Measurements from ENCODE around the gene MAGI2.

The MAGI2 gene

DNA sequence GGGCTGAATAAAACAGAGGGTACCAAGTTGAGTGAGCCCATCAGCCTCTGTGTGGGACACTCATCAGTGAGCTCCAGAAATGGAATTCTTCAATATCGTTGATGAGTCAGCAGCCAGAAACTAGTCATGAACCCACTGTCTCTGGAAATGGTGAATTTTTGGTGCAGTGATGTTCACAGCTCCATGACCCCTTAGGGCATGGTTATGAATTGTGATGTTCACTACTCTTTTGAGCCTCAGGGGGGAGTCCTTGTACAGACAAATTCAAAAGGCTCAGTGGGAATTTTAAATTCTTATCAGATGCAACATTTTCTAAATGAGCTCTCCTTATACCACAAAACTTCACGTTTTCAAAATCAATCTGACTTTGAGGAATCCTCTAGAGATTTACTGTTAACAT lies 1319.2 kb downstream of the MAGI2 start:
- in situ Hi-C loops (cut with HindIII; ENCODE audit: low sequenced_read_pairs) = no loop called here

DNA sequence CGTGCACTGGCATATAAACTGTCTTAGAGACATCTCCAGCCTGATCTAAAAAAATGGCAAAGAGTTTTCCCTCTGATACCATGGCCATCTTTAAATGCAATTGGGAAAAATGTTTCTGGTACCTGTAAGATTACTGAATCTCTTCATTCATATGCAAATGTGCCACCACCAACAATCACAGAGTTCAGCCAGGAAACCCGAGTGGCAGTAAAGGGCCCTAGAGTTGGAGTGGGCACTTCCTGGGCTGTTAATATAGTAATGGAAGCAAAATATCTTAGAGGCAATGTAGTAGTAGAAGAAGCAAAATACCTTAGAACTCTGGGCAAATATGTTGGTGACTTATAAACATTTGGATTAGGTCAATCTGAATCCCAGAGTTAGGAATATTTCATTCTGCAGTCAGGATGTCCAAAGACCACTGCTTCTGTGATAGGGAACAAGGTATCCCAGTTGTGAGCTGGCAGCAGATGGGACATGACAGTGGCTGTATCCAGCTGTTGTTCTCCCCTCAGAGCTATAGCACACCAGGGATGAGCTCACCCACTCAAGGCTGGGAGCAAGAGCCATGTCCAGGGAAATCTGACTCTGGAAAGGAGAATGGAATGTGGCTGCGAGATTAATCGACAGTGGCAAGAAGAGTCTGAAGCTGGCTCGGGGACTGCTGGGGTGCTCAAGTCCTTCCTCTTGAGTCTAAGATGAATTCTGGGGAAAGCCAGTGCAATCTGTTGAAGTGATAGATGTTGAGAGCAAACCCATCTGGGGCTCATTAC lies 1322.8 kb downstream of the MAGI2 start:
- in situ Hi-C loops (cut with HindIII; ENCODE audit: low sequenced_read_pairs) = no loop called here

DNA sequence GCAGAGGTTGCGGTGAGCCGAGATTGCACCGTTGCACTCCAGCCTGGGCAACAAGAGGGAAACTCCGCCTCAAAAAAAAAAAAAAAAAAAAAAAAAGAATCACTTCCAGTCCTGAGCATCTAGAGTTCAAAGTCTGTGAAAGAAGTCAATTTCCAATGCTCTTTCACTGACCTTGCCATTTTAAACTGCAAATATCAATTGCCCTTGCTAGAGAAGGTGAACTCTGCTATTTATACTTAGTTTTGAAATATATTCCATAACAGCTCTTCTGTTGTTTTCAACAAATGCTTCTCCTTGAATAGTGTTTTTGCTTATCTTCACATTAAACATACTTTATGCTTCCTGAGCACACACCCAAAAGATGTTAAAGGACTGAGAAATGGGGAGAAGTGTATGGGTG lies 1323.6 kb downstream of the MAGI2 start:
- in situ Hi-C loops (cut with HindIII; ENCODE audit: low sequenced_read_pairs) = no loop called here

DNA sequence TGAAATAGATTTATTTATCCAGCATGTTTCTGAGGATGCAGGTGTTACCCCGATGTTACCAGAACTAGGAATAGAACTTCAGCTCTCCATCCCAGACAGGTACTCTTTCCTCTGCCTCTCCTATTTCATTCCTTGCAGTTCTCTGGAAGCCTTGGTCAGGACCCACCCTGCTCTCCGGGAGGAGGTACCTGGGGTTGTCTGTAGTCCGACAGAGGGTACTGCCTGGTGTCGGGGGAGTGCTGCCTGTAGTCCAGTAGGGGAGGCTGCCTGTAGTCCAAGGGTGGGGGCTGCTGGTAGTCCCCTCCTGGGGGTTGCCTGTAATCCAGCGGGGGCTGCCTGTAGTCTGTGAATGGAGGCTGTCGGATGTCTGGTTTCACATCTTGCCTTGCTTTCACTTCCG lies 1326.5 kb downstream of the MAGI2 start:
- in situ Hi-C loops (cut with HindIII; ENCODE audit: low sequenced_read_pairs) = no loop called here

DNA sequence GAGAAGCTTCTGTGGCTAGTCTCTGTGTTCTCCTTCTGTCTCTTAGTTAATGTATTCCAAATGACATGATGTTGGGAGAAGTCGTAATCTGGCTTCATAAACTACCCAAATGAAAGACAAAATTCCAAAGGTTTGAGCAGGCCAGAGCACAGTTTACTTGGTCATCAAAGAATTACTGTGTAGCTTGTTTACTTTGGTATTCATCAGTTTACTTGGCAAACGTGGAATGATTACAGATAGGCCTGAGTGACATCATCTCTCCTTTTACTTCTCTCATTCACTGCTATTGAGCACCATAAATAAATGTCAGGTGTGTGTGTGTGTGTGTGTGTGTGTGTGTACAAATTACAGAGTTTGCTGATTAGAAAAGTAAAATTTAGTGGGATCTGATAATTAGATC lies 1327.6 kb downstream of the MAGI2 start:
- in situ Hi-C loops (cut with HindIII; ENCODE audit: low sequenced_read_pairs) = no loop called here

- in situ Hi-C loops (cut with HindIII; ENCODE audit: low sequenced_read_pairs) = no loop called here
Measured at GRCh38 chr7:78124216-78124615, 1329.3 kb downstream of the MAGI2 start.

GRCh38 chr7:78121888-78122287 lies 1331.6 kb downstream of the MAGI2 start:
- in situ Hi-C loops (cut with HindIII; ENCODE audit: low sequenced_read_pairs) = no loop called here

DNA sequence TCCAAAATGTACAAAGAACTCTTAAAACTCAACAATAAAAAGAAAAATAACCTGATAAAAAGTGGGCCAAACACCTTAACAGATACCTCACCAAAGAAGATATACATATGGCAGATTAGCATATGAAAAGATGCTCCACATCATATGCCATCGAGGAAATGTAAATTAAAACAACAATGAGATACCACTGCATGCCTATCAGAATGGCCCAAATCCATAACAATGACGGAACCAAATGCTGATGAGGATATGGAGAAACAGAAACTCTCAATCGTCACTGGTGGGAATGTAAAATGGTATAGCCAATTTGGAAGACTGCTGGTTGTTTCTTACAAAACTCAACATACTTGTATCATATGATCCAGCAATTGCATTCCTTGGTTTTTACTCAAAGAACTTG lies 1335.0 kb downstream of the MAGI2 start:
- in situ Hi-C loops (cut with HindIII; ENCODE audit: low sequenced_read_pairs) = no loop called here

GRCh38 chr7:78115876-78116275 lies 1337.6 kb downstream of the MAGI2 start:
- in situ Hi-C loops (cut with HindIII; ENCODE audit: low sequenced_read_pairs) = no loop called here

DNA sequence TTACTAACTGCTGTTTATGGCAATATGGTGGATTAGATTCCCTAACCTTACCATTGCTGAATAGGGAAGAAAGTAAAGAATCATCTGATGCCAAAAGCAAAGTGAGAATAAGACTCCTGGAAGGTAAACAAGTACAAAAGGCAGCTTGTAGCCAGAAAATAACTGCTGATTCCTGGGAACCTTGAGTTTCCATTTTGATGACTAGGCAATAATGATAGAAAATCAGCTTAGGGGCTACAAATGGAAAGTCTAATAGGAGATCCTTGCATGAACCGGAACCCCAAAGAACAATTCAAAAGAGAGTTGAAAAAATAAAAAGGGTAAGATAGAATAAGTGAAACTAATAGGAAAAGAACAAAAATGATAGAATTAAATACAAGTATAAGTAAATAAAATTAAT lies 1338.5 kb downstream of the MAGI2 start:
- in situ Hi-C loops (cut with HindIII; ENCODE audit: low sequenced_read_pairs) = no loop called here

DNA sequence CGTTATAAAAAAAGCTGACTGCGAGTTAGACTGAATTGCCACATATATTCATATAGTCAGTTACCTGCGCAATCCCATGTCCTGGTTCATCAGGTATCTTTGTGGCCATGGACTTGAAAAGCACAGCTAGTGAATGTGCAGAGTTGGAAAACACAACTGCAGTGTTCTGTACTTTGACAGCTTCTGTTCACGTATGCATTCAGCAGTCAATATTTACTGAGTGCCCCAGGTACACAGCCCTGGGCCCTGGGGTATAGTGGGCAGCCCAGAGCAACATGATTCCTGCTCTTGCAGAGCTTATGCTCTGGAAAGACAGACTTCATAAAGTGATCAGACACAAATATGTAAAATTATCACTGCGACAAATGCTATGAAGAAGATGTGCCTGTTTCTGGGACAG lies 1341.0 kb downstream of the MAGI2 start:
- in situ Hi-C loops (cut with HindIII; ENCODE audit: low sequenced_read_pairs) = no loop called here

DNA sequence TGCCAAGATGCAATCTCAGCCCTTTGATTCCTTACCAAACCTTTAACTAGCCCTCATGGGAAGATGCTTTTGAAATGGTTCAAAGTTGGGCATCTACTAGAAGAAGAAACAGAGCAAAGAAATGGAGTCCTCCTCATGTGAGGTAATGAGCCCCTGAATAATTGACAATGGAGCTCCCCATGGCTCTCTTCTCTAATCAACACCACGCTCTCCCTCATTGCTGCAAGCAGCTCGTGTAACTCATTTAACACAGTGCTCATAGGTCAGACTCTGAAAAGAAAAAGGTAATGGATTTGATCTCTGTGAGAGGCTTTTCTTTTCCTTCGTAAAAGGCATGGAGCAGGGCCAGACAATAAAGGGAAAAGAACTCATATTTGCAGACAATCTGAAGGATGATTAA lies 1342.1 kb downstream of the MAGI2 start:
- in situ Hi-C loops (cut with HindIII; ENCODE audit: low sequenced_read_pairs) = no loop called here

- in situ Hi-C loops (cut with HindIII; ENCODE audit: low sequenced_read_pairs) = no loop called here
Measured at GRCh38 chr7:78103475-78103874, 1350.0 kb downstream of the MAGI2 start.

- in situ Hi-C loops (cut with HindIII; ENCODE audit: low sequenced_read_pairs) = no loop called here
Measured at GRCh38 chr7:78101076-78101475, 1352.4 kb downstream of the MAGI2 start.

DNA sequence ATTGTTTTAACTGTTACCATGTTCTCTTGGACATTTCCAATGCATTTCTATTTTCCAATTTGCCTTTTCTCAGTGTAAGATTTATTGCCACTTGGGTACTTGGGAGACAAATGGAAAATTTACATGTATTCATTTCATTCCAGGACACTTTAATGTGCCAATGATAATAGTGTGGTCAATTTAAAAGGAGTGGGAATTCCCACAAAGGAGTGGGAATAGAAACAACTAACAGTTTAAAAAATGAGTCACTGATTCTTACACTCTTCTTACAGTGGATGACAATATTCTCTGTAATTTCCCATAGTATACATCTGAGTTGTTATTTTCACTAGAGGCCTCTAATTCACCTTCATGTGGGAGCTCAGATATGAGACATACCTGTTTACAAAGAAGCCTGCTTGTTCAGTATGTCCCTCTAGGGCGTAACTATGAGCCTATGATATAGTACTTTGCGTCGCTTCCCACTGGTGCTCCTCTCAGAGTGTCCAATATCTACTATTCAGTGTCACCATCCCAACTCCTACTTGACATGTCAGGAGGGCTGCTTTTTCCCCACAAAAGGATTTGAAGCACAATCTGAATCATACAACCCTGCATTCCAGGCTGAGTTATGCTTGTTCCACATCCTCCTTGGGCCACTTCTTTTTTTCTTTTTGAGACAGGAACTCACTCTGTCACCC lies 1353.6 kb downstream of the MAGI2 start:
- in situ Hi-C loops (cut with HindIII; ENCODE audit: low sequenced_read_pairs) = no loop called here

GRCh38 chr7:78095549-78095948 lies 1357.9 kb downstream of the MAGI2 start:
- in situ Hi-C loops (cut with HindIII; ENCODE audit: low sequenced_read_pairs) = no loop called here

DNA sequence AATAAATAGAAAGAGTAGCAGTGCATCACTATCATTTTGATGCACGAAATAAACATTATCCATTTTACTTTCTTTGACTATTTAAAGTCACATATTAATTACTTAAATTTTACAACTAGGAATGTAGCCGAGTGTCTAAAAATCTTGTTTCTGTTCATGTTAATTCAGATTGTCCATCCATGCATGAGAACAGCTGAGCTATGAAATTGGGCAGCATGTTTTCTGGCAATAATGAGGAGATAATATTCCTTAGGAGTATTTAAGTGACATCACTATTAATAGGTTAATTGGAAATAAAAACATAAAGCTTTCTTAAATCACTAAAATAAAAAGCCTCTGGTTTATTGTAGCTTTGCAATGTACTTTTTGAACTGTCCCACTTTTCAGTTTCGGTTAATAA lies 1361.1 kb downstream of the MAGI2 start:
- in situ Hi-C loops (cut with HindIII; ENCODE audit: low sequenced_read_pairs) = no loop called here

GRCh38 chr7:78090616-78091015 lies 1362.9 kb downstream of the MAGI2 start:
- in situ Hi-C loops (cut with HindIII; ENCODE audit: low sequenced_read_pairs) = no loop called here

GRCh38 chr7:78083476-78084120 lies 1369.9 kb downstream of the MAGI2 start:
- in situ Hi-C loops (cut with HindIII; ENCODE audit: low sequenced_read_pairs) = no loop called here

- in situ Hi-C loops (cut with HindIII; ENCODE audit: low sequenced_read_pairs) = no loop called here
Measured at GRCh38 chr7:78082556-78082955, 1370.9 kb downstream of the MAGI2 start.

GRCh38 chr7:78081888-78082287 lies 1371.6 kb downstream of the MAGI2 start:
- in situ Hi-C loops (cut with HindIII; ENCODE audit: low sequenced_read_pairs) = no loop called here

DNA sequence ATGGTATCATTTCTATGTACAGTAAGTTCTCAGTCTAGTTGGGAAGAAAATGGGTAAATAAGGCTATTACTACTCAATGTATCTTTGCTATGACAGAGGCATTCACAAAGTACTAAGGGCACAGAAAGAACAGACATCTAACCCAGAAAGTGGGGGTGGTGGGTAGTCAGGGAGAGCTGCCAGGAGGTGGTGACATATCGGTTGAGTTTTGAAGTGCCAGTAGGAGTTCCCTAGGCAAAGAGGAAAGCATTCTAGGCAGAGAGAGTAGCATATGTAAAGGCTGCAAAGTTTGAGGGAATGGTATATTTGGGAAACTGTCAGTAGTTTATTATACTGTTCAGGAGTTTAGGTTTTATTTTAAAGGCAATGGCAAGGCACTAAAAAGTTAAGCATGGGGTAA lies 1372.1 kb downstream of the MAGI2 start:
- in situ Hi-C loops (cut with HindIII; ENCODE audit: low sequenced_read_pairs) = no loop called here
